ENCODE data around the gene SH3GL1. TPM values are rescaled to one million over a fixed set of nuclear protein-coding genes. Genes with fewer than 3 reads are reported as not detected.

The SH3GL1 gene
- polyA plus RNA-seq, 3 donors, result 63.5 to 82.4 (median 78.2) TPM

GRCh38 chr19:4367336-4367723 is 33.0 kb downstream of the SH3GL1 start:
- no peak for DNase-seq

- no peak for DNase-seq
These were observed 33.5 kb downstream of the SH3GL1 start for GRCh38 chr19:4366666-4367335.

- no peak for DNase-seq
These were observed 34.3 kb downstream of the SH3GL1 start for GRCh38 chr19:4365791-4366665.

GRCh38 chr19:4365341-4365740 is 35.0 kb downstream of the SH3GL1 start:
- DNase-seq, result no peak

GRCh38 chr19:4363571-4364304 is 36.6 kb downstream of the SH3GL1 start:
- no peak for DNase-seq

GRCh38 chr19:4362831-4363545 is 37.4 kb downstream of the SH3GL1 start:
- no peak for DNase-seq

- DNase-seq, result no peak
These were observed 38.1 kb downstream of the SH3GL1 start for GRCh38 chr19:4362101-4362828.

GRCh38 chr19:4361152-4362046 is 38.9 kb downstream of the SH3GL1 start:
- no peak for DNase-seq

GRCh38 chr19:4360641-4361151 is 39.7 kb downstream of the SH3GL1 start:
- DNase-seq, result no peak

GRCh38 chr19:4360081-4360569 is 40.2 kb downstream of the SH3GL1 start:
- DNase-seq, result no peak

GRCh38 chr19:4359627-4360000 is 40.7 kb downstream of the SH3GL1 start:
- DNase-seq, result no peak

GRCh38 chr19:4358709-4359626 is 41.4 kb downstream of the SH3GL1 start:
- no peak for DNase-seq

GRCh38 chr19:4357921-4358326 is 42.4 kb downstream of the SH3GL1 start:
- DNase-seq, result no peak

- DNase-seq, result no peak
These were observed 43.1 kb downstream of the SH3GL1 start for GRCh38 chr19:4357095-4357797.

- DNase-seq, result no peak
These were observed 45.5 kb downstream of the SH3GL1 start for GRCh38 chr19:4354897-4355296.

GRCh38 chr19:4354282-4354681 is 46.1 kb downstream of the SH3GL1 start:
- DNase-seq, result no peak

GRCh38 chr19:4352701-4353121 is 47.6 kb downstream of the SH3GL1 start:
- no peak for DNase-seq

GRCh38 chr19:4350726-4351125 is 49.6 kb downstream of the SH3GL1 start:
- DNase-seq, result no peak
